ENCODE results near the gene BTNL9. TPM values are rescaled to one million over a fixed set of nuclear protein-coding genes. Genes with fewer than 3 reads are reported as not detected.

Gene BTNL9
- total RNA-seq, 1 experiment from 2014 or later, result 0.96 TPM

GRCh38 chr5:181076920-181077319, 36.9 kb downstream of the BTNL9 start:
- Histone ChIP-seq H3K18ac (ENCODE audit: insufficient read length, low read depth, low read length) (no peak overlapping the region), H3K4ac (ENCODE audit: low read depth, low read length) (no peak overlapping the region), H4K20me1 (ENCODE audit: control insufficient read depth, insufficient read depth, insufficient read length) (no peaks in the 10 kb centered on the region), H2BK120ac (ENCODE audit: low read depth, low read length, poor library complexity, severe bottlenecking) (no peak overlapping the region), H2BK20ac (ENCODE audit: low read depth, low read length, poor library complexity, severe bottlenecking) (no peak overlapping the region), H3K79me1 (ENCODE audit: insufficient read depth, low read depth, low read length, poor library complexity, severe bottlenecking) (no peaks in the 10 kb centered on the region), H4K5ac (ENCODE audit: insufficient read length, low read depth, low read length) (no peak overlapping the region), H3K9ac (ENCODE audit: extremely low read depth, insufficient read length, low read length) (no peak overlapping the region), H4K8ac (replicated peaks; ENCODE audit: insufficient read length, low read depth, low read length) (no peak overlapping the region), H3T11ph (ENCODE audit: low read length) (no peak overlapping the region), H3K23me2 (ENCODE audit: insufficient read length, low read depth, low read length, poor library complexity, severe bottlenecking) (no peaks in the 10 kb centered on the region), H3K79me2 (ENCODE audit: insufficient read depth, low read length) (no peaks in the 10 kb centered on the region), H3K4me1 (ENCODE audit: insufficient read depth, low read length) (no peaks in the 10 kb centered on the region), H2AK5ac (ENCODE audit: insufficient read length, low read length) (no peak overlapping the region), H3K23ac (ENCODE audit: insufficient read length, low read depth, low read length) (no peak overlapping the region), H3K27me3 (ENCODE audit: insufficient read depth, low read length) (no peaks in the 10 kb centered on the region), H3K56ac (ENCODE audit: insufficient read length, low read depth, low read length) (no peak overlapping the region), H2BK12ac (ENCODE audit: insufficient read length, low read depth, low read length) (no peak overlapping the region), H3K9me3 (ENCODE audit: control insufficient read depth, low read depth, low read length) (no peaks in the 10 kb centered on the region), H3K27ac (ENCODE audit: insufficient read length, low read depth, low read length) (no peak overlapping the region), H3K14ac (ENCODE audit: insufficient read depth, low read length) (no peak overlapping the region), H4K91ac (ENCODE audit: insufficient read length, low read depth, low read length) (no peak overlapping the region), H2BK15ac (ENCODE audit: low read depth, low read length) (no peak overlapping the region), H2BK5ac (ENCODE audit: insufficient read length, low read length) (no peak overlapping the region), H3K4me2 (ENCODE audit: insufficient read depth, insufficient read length, low read length) (no peak overlapping the region), H2AFZ (ENCODE audit: low read length) (no peak overlapping the region)
- Mint-ChIP-seq H3K4me1 (no peaks in the 10 kb centered on the region), H3K4me3 (no peak overlapping the region), H3K36me3 (ENCODE audit: insufficient read depth in 1 of 3, low read depth in 3 of 3) (no peaks in the 10 kb centered on the region; a peak in 1 of 7 replicates), H3K9me3 (peaks cover 9 to 10% of the 10 kb centered on the region in 2 experiments; a peak in 4 of 5 replicates), H3K27ac (no peak overlapping the region), H3K27me3 (ENCODE audit: low read depth) (peaks cover 59% of the 10 kb centered on the region)
- no peak for TF ChIP-seq CTCF (conservative IDR thresholded peaks at IDR 0.05)
- no peak for DNase-seq
